Transverse colon (tissue), 4 donors: ENCODE data around the gene CHIT1.

ENCODE experiments used
- CTCF ChIP-seq, 5 experiments: fragments of 200-600 bp in 3 of 5; fragments of 450-650 bp in 2 of 5; sonication (generic) in 3 of 5; IDR thresholded peaks; 1 replicate in 2 of 5; 2 replicates in 3 of 5; pipeline ENCODE4 v1.5.1; 2016 to 2017; ENCODE audit warnings: antibody characterized with exemption in 5 of 5, inconsistent platforms in 3 of 5, mild to moderate bottlenecking in 2 of 5, moderate library complexity in 1 of 5
- EP300 ChIP-seq: sonication (generic); formaldehyde crosslinking; IDR thresholded peaks from one replicate; pipeline ENCODE4 v1.6.1; 2017; ENCODE audit warnings: antibody characterized with exemption, low read depth
- POLR2A ChIP-seq: fragments of 450-650 bp; IDR thresholded peaks from one replicate; pipeline ENCODE4 v1.6.1; 2016; ENCODE audit warnings: antibody characterized with exemption, mild to moderate bottlenecking, moderate library complexity
- POLR2AphosphoS5 ChIP-seq, 3 donors: sonication (generic); formaldehyde crosslinking; IDR thresholded peaks; one replicate each; pipeline ENCODE4 v1.6.1; 2016; ENCODE audit warnings: antibody characterized with exemption in 3 of 3

- no peak for TF ChIP-seq CTCF (IDR thresholded peaks at IDR 0.05)
- TF ChIP-seq POLR2A, result no peak
- TF ChIP-seq EP300, result no peak
- TF ChIP-seq POLR2AphosphoS5 (IDR thresholded peaks at IDR 0.05), result no peak
These were observed 38.4 kb upstream of the CHIT1 start for GRCh38 chr1:203267912-203268311.
